ENCODE data around the gene RAB40B.

Gene RAB40B

DNA sequence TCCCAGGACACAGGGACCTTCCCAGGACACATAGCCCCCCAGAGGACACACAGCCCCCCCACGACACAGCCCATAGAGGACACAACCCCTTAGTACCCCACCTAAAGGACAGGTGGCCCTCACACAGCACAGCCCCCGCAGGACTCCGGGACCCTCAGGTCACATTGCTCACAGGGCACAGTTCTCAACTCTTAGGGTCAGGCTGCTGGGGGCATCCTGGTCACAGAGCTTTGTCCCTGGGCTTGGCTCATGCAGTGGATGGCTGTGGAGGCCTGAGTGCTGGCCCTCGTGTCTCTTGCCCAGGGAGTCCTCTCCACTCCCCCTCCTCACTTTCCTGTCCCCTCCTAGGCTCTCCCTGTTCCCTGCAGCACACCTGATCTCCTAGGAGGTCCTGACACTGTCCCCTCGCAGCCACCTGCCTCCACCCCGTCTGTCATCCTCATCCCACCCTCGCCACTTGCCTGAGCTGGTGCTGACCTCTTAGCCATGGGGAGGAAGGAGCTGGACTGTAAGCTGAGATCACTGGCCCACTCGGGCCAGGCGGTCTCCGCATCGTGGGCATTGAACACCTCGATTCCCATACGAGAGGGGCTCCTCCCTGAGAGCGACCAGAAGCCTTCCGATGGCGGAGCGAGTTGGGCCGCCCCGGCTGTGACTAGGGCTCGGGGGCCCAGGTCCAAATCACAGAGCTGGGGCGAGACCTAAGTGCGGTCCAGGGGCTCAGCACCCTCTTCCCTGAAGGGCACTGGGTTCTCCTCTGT, 48.8 kb downstream of the RAB40B start:
- no peak for DNase-seq (ENCODE audit: low read depth in 2 of 2)

DNA sequence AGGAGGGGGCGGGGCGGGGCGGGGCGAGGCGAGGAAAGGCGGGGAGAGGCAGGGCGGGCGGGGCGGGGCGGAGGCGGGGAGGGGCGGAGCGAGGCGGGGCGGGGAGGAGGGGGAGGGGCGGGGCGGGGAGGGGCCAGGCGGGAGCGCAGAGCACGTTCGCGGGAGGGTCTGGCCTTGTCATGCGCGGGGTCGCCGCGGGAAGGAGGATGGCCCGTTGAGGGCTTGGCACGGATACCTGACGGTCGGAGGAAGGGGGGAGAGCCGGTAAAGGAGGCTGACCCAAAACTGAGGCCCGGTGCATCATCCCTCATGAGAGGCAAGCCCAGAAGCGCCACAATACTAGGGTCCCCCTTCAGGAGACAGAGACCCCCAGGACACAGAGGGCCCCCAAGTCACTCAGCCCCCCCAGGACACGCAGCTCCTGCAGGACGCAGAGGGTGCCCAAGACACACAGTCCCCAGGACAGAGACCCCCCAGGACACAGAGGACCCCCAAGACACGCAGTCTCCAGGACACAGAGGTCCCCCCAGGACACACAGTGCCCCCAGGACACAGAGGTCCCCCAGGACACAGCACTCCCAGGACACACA, 49.7 kb downstream of the RAB40B start:
- no peak for DNase-seq (ENCODE audit: low read depth in 2 of 2)

- DNase-seq (ENCODE audit: low read depth in 2 of 2): peak; percentile 96 to 97
Measured at GRCh38 chr17:82648165-82648668, 50.3 kb downstream of the RAB40B start, which contains the start of gene WDR45B. WDR45B (minus strand) TSS chr17:82648444; CDS start chr17:82648340, 104 bp downstream.

GRCh38 chr17:82647593-82648164, 50.8 kb downstream of the RAB40B start:
- no peak for DNase-seq (ENCODE audit: low read depth in 2 of 2)

DNA sequence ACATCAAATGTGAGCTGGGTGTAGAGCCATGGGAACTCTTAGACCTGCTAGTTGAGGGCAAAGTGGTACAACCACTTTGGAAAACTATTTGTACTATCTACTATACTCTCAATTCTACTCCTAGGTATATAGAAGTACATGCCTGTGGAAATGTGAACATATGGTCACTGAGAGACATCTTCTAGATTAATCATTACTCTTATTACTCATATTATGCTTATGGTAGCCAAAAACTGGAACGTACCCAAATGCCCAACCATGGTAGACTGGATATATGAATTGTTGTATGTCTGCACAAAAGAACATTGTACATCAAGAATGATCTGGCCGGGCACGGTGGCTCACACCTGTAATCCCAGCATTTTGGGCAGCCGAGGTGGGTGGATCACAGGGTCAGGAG, 53.0 kb downstream of the RAB40B start:
- no peak for DNase-seq (ENCODE audit: low read depth in 2 of 2)

DNA sequence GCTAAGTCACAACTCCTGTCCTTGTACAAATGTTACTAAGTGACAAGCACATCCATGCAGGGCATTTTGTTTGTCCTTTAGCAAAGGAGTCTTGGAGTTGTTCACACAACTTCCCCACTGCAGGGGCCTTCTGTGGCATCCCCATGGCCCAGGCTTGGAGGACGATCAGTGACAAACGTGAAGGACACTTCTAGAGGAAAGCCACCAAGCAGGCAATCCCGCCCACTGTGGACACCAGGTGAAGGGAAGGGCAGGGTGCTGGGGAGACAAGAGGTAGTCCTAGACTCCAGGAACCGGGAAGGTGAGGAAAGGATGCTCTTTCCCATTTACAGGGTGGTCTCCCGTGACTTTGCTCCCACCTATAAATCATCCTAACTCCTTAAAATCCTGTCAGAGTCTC, 54.4 kb downstream of the RAB40B start:
- DNase-seq (ENCODE audit: low read depth in 2 of 2): no peak

DNA sequence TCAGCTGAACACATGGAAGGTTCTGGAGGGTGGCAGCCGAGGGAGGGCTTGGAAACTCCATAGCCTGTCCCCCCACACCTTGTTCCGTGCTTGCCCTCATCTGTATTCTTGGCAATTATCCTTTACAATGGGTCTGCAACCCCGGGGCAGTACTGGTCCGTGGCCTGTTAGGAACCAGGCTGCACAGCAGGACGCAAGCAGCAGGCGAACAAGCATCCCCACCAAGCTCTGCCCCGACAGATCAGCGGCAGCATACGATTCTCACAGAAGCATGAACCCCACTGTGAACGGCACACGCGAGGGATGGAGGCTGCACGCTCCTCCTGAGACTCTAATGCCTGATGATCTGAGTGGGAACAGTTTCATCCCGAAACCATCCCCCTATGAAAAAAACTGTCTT, 56.5 kb downstream of the RAB40B start:
- DNase-seq (ENCODE audit: low read depth in 2 of 2): no peak

- no peak for DNase-seq (ENCODE audit: low read depth in 2 of 2)
Measured at GRCh38 chr17:82640036-82640435, 58.5 kb downstream of the RAB40B start.

- no peak for DNase-seq (ENCODE audit: low read depth in 2 of 2)
Measured at GRCh38 chr17:82639628-82640027, 58.9 kb downstream of the RAB40B start.

- no peak for DNase-seq (ENCODE audit: low read depth in 2 of 2)
Measured at GRCh38 chr17:82638183-82638773, 60.2 kb downstream of the RAB40B start.

GRCh38 chr17:82636626-82637598, 61.6 kb downstream of the RAB40B start:
- DNase-seq (ENCODE audit: low read depth in 2 of 2): no peak

GRCh38 chr17:82633343-82633742, 65.2 kb downstream of the RAB40B start:
- no peak for DNase-seq (ENCODE audit: low read depth in 2 of 2)

- DNase-seq (ENCODE audit: low read depth in 2 of 2): no peak
Measured at GRCh38 chr17:82632451-82632850, 66.0 kb downstream of the RAB40B start.

DNA sequence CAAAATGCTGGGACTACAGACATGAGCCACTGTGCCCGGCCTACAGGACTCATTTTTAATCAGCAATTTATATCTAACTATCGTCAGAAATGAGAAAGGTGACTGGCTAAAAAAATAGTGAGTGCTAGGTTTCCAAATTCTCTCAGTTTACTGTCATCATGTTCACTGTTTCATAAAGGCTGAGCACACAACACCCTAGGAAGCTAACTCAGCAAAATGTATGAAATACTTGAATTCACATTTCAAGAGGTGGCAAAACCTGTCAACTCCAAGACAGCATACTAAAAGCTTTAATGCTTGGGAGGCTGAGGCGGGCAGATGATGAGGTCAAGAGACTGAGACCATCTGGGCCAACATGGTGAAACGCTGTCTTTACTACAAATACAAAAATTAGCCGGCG, 67.0 kb downstream of the RAB40B start:
- no peak for DNase-seq (ENCODE audit: low read depth in 2 of 2)

- no peak for DNase-seq (ENCODE audit: low read depth in 2 of 2)
Measured at GRCh38 chr17:82630212-82630611, 68.3 kb downstream of the RAB40B start.

DNA sequence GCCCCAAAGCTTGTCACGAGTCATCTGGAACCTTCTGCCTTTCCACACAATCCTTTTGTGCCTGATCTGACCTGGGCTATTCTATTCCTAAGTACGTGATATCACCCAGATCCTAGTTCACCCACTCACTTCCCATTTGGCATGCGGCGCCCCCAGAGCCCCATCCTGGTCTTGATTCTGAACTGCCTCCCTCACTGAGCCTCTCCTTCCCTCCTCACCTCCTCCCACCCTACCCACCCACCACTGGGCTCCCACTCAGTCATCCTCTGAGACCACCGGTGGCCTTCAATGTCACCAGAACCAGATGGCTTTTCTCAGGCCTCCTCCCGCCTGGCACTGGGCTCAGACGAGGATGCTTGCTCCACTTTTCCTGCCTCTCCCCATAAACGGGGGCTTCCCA, 68.8 kb downstream of the RAB40B start:
- no peak for DNase-seq (ENCODE audit: low read depth in 2 of 2)

DNA sequence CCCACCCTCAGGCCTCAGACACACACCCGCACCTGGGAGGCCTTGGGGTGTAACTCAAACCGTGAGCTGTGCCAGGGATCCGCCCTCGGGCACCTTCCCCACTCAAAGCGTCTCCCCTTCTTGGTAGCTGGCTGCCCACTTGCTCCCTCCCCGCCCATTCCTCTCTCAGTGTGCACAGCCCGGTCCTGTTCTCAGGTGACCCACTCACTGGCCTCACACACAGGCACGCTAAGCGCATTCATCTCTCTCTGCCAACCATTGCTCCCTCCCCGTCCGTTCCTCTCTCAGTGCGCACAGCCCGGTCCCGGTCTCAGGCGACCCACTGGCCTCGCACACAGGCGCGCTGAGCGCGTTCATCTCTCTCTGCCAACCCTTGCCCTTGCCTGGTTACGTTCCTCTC, 71.1 kb downstream of the RAB40B start:
- DNase-seq (ENCODE audit: low read depth in 2 of 2): no peak

DNA sequence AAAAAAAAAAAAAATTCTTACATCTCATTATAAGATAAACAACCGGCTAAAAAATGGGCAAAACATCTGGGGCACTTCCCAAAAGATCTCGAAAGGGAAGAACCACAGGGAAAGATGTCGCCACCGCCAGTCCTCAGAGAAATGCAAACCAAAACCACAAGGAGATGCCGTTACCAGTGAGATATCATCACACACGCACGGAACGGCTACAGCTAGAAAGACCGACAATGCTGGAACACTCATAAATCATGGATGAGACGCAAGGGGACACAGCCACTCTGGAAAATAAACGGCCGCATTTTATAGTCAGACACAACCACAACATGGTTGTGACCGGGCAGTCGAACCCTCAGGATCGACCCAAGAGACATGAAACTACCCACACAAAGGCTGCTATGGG, 74.8 kb downstream of the RAB40B start:
- DNase-seq (ENCODE audit: low read depth in 2 of 2): no peak

DNA sequence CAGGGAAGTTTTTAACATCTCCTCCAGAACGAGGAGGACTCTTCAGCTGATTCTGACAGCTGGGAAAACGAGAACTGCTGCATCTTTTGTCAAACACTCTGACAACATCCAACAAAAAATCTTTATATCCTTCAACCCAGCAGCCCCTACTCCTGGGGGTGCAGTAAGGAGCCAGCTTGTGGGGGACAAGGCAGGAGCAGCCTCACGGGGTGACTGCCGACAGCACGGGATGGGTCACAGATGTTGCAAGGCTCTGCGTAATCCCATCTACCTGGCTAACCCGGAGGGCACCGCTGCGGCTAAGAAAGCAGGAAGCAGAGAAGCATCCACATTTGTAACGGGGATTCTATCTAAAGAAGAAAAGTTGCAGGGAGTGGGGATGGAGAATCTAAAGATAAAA, 78.9 kb downstream of the RAB40B start:
- no peak for DNase-seq (ENCODE audit: low read depth in 2 of 2)

DNA sequence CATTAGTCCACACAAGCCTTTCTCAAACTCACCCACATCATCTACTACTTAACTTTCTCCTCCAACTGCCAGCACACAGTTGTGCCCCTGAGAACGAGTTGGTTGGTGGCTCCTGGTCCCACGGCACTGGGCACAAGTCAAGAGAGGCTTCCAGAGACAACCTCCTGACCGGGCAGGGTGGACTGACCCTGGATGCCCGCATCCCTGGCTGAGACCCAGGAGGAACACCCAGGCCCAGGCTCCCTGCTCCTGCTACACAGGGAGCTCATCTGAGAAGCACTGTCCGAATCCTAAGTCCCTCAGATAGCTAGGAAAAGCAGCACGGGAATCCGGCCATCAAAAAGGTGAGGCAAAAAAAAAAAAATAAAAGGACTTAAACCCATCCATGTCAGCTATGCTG, 79.3 kb downstream of the RAB40B start:
- no peak for DNase-seq (ENCODE audit: low read depth in 2 of 2)

- no peak for DNase-seq (ENCODE audit: low read depth in 2 of 2)
Measured at GRCh38 chr17:82616021-82616711, 82.3 kb downstream of the RAB40B start.
